Fibroblast of skin of right biceps (primary cell): ENCODE results near the gene PIEZO1.

Source experiments
- DNase-seq: peaks from one replicate; pipeline ENCODE4 v3.0.0-alpha.2; 2013

The PIEZO1 gene

DNA sequence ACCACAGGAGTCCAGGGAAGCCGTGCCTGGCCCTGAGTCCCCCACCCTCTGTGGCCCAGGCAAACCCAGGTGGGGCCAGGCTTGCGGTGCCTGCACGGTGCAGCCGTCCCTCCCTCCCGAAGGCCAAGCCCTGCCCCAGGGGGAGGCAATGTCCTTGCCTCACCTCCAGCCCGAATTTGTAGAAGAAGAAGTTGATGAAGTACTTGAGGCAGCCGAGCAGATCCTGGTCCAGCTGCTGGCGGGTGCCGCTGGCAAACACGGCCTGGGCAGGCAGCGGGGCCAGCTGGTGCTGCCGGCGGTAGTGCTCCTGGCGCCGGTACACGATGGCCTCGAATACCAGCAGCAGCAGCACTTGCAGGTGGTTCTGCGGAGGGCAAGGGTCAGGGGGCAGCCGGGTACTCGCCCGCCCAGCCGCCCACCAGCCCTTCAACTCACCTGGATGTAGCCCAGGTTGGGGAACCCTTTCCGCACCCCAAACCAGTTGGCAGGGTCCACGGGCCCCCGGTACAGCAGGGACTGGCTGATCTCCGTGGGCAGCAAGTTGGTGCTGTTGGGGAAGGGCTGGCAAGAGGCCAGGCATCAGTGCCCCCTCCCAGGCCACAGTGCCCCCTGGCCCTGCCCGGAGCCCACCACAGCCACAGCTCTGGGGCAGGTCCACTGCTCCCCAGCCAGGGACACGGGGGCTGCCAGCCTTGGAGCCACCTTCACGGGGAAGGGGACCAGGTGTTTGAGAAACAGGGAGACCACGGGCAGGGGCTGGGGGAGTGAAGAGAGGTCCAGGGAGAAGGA, 52.7 kb downstream of the PIEZO1 start:
- no peak for DNase-seq

DNA sequence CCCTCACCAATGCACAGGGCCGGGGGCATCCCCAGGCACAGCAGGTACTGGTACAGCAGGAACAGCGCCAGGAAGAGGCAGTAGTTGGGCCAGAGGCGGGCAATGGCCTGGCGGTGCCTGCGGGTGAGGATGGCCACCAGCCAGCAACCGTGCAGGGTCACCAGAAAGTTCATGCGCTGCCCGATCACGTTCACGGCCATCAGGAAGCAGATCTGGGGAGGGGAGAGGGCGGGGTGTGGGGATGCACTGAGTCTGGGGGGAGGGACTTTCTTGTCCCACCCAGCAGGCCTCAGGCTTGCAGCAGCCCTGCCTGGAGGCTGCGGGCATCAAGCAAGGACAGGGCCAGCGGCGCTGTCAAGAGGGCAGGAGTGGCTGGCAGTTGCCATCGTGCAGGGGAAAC, 53.3 kb downstream of the PIEZO1 start:
- no peak for DNase-seq

DNA sequence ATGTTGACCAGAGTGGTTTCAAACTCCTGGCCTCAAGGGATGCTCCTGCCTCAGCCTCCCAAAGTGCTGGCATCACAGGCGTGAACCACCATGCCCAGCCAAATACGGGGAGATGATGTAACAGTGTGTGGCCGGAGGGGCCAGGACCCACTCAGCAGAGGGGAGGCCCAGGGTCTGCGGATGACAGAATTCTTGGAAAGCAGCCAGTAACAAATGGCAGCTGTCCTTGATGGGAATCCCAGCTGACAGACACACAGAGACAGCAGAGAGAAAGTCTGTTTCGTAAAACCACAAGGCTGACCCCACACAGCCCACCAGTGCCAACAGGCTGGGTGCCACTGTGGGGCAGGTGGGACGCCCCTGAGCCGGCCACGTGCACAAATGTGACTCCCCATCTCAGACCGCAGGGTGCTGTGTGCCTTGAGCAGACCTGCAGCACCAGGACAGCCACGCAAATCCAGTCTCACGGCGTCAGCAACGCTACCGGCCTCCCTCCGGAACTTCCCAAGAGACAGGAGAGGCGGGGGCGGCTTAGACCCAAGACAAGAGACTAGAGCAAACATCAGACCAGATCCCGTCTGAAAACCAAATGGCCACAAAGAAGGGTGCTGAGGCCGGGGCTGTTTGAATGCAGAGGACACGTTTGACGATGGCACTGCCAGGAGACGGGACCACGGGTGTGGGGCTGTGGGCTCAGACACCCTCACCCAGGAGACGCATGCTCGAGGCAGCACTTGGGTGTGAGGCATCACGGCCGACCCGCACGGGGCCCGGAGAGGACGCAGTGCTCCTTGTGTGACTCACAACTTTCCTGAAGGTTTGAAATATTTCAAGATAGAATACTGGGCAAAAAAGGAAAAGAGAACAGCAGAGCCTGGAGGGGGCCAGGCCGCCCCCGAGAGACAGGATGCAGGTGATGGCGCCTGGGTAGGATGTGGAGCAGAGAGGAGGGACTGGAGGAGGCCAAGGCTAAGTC, 54.1 kb downstream of the PIEZO1 start:
- DNase-seq: peak; percentile 43

DNA sequence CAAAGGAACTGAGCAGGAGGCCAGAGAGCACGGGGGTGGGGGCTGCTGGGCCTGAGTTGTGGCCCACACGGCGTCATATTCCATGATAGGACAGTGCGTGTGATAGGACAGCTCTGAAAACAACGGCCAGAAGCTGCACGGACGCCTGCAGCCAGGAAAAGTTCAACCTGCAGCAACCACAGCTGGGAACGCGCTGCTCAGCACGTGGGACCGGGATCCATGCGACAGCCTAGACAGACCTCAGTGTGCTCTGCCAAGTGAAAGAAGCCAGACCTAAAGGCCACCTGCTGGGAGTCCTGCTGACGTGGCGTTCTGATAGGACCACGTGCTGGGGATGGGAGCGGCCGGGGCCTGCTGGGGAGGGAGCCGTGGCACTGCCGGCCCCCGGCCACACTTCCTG, 57.1 kb downstream of the PIEZO1 start:
- peak; percentile 22 for DNase-seq

DNA sequence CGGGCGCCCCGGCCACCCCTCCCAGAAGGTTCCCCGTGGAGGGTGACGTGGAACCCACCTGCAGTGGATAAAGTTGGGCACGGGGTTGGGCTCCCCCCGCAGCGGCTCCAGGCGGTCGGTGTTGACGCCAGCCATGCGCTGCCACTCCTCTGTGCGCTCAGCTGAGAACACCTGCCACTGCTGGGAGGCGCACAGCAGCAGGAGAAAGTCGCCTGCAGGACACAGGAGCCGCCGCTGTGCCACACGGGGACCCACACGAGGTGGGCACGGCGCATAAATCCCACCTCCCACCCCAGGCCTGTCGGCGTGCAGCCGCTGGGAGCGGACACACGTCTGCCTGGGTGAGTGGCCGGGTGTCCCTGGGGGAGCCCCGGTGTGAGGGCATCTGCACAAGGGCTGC, 58.0 kb downstream of the PIEZO1 start:
- DNase-seq: no peak

DNA sequence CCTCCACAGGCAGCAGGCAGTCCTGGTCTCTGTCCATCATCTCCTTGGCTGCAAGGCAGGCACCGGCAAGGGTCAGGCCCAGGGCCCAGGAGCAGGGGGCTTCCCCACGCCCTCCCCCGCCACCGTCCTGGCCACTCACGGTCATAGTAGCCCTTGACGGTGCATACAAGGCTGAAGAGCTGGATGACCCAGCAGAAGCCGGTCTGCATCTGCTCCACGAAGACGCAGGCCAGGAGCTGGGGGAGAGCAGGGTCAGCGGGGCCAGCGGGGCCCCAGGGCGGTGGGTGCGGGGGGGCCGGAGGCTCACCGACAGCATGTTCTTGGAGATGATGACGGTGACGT, 58.6 kb downstream of the PIEZO1 start:
- DNase-seq: no peak

DNA sequence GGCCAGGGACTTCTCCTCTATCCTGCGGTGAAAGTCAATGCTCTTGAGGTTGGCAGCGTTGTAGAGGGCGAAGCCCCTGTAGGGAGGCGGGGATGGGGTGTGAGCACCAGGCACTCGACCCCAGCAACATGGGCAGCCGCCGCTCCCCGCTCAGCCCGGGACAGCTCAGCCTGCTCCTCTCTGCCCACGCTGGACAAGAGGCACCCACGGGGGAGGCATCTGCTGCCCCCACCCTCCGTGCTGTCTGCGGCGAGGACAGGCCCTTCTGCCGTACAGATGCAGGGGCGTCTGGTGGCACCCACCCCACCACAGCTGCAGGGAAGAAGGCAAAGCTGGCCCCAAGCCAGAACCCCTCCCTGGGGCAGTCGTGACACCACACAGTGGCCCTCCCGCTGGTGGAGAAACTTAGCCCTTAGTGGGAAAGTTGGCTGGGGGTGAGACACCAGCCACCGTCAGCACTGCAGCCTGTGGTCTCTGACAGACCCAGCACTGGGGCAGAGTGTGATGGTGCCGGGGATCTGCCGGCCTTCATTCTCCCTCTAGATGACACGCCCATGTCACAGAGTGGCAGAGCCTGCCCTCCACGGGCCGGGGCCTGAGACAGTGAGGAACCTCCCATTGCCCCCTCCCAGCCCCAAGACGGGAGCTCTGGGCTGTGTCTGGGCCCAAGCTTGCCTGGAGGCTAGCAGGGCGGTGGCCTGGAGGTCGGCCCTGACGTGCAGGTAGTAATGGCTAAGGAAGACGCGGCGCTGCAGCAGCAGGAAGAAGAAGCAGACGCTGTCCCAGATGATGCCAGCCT, 59.2 kb downstream of the PIEZO1 start:
- no peak for DNase-seq

DNA sequence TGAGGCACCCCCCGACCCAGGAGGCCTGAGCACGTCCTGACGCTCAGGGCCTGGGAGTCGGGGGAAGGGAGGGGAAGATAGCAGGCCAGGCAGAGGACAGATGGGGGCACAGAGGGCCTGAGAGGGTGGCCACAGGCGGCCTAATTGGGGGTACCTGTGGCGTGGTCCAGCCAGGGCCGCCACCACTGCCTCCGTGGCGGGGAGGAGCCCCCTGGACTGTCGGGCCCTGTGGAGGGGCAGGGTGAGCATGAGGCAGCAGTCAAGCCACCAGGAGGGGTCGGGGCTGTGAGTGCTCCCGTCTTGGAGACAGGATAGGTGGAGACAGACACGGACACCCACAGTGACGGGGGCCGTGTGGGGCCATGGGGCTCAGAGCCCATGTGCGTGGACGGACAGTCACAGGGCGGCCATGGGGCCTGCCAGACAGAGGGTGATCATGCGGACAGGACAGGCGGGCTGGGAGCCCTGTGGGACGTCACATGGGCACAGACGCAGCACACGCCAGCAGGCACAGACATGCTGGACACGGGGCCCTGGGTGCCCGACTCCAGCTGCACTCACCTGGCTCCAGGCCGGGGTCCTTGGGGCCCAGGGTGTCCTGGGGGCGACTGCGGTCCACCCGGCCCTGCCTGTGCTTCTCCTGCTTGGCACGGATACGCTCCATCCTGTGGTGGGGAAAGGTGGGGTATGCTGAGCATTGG, 60.0 kb downstream of the PIEZO1 start:
- no peak for DNase-seq

DNA sequence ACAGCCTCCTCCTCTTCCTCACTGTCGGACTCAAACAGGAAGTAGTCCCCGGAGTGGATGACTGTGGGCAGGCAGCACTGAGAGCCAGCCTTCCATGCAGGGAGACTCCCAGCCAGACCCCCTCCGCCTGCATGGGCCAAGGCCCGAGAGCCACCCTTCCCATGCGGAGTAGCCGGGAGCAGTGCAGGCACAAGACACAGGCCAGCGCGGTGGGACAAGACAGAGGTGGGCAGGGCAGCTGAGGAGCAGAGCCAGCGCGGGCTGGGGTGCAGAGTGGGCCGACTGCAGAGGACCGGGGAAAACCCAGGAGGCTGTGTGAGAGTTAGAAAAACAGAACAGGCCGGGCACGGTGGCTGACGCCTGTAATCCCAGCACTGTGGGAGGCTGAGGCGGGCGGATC, 61.1 kb downstream of the PIEZO1 start:
- no peak for DNase-seq

DNA sequence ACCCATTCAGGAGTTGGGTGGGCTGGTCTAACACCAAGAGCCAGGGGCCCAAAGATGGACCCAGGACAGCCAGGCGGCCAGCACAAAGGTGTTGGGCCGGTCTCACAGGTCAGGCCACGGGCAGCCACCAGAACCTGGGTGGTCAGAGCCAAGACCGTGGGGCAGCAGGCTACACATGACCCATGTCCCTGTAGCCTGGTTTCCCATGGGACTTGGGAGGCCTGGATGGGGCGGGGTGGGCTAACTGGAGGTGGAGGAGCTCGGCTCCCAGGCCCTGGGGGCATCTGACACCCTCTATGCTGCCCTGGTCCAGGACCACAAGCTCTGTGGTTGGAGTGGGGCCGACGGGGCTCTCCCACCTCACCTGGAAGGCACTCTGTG, 61.5 kb downstream of the PIEZO1 start:
- no peak for DNase-seq

DNA sequence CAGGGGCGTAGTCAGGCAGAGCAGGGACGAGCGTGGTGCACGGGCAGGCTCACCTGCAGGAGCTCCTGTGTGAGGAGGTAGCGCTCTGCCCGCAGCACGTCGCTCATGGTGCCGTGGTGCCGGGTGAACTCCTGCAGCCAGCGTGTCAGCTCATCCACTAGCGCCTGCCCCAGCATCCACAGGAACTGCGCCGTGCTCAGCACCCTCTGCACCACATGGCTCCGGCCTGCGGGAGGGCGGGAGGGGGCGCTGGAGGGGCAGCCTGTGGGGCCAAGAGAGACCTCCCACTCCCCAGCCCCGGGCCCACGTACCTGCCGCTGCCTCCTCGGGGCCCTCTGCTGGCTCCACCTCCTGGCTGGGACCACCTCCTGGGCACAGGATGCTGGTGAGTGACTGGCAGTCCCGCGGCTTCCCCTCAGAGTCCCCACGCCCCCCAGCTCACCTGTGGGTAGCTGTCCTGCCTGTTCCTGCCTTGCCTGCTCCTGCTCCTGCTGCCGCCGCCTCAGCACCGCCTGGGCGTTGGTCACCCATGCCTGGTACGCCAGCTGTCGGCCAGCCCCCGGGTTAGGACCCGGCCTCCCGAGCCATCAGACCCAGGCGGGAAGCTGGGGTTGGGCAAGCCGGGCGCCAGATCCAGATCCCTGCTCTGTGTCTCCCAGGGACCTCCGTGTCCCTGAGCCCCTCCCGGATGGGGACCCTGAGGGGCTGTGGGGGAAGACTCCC, 62.1 kb downstream of the PIEZO1 start:
- no peak for DNase-seq

DNA sequence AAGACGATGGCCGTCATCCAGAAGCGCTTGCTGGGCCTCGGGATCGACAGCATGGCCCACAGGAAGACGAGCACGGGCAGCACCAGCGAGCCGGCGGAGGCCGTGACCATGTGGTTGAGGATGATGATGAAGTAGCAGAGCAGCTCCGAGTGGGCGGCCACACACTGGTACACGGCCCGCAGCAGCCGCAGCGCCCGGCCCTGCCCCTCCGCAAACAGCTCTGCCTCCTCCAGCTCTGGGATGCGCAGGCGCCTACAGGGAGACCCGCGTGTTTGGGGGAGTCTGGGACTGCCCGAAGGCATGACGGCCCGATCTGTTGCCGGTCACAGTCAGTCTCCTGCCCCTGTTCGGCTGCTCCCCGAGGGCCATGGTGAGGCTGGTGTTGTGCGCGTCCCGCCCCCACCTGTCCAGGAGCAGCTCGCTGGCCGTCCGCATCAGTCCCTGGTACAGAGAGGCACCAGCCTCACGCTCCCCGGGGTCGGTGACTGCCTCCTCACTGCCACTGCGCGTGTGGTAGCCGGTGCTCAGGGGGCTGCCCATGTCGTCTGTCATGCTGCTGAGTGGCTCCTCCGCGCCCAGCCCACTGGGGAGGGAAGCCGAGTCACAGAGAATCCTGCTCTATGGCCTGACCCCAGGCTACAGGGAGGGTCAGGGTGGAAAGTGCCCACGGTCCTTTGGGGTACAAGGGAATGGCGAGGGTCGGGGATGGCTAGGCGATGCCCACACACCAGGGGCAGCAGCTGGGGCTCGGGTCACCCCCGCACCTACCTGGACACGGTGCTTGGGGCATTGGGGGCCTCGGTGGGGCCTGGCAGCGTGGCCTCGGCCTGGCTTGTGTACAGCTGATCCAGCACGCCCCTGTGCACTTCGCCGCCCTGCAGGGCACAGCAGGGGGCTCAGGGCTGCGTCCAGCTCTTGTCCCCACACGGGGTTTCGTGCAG, 62.9 kb downstream of the PIEZO1 start:
- no peak for DNase-seq

DNA sequence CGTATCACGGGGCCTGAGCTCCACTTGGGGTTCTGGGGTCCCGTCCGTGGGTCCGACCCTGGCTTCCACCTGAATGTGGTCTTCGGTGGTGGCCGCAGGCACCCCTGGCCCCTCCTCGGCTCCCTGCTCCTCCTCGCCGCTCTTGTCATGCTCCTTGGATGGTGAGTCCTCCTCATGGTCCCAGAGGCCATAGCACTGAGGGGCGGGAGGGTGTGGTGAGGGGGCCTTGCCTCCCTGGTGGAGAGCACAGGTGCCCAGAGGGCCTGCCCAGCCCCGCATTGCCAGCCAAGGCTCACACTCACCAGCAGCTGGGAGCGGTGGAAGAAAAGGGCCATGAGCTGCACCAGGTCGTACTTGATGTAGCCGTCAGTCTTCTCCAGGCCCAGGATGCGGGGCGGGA, 63.8 kb downstream of the PIEZO1 start:
- DNase-seq: no peak

DNA sequence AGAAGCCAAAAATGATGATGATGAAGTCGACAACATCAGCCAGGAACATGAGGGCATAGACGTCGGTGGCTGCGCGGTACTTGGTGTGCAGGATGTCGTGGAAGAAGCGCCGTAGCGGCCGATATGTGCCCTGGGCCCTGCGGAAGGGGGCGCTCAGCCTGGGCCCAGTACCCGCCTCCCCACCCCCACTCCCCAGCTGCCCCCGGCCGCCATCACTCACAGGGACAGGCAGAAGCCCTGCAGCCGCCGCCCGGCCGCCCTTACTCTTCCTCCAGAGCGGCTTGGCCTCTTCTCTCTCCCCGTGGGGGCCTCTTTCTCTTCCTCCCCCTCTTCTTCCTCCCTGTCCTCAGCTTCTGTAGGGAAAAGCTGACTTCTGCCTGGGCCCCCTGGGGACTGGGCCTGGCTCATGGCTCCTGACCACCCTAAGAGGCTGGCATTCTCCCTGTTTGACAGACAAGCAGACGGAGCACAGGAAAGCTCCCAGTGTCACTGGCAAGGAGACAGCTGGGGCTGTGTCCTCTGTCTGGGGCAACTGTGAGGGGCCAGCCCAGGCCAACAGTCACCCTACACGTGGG, 64.5 kb downstream of the PIEZO1 start:
- DNase-seq: no peak

DNA sequence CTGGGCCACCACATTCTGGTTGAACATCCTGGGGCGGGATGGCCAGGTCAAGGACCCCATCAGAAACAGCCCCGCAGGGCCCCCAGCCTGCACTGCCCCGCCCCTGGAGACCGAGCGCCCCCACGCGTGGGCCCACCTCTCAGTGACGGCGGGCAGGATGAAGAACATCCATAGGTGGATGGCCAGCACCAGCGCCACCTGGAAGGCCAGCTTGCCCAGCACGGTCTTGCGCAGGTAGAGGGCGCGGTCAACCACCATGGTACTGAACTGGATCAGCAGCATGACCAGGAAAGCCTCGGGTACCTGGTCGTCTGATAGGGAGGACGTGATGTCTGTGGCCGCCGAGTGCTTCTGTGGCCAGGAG, 65.1 kb downstream of the PIEZO1 start:
- DNase-seq: no peak

DNA sequence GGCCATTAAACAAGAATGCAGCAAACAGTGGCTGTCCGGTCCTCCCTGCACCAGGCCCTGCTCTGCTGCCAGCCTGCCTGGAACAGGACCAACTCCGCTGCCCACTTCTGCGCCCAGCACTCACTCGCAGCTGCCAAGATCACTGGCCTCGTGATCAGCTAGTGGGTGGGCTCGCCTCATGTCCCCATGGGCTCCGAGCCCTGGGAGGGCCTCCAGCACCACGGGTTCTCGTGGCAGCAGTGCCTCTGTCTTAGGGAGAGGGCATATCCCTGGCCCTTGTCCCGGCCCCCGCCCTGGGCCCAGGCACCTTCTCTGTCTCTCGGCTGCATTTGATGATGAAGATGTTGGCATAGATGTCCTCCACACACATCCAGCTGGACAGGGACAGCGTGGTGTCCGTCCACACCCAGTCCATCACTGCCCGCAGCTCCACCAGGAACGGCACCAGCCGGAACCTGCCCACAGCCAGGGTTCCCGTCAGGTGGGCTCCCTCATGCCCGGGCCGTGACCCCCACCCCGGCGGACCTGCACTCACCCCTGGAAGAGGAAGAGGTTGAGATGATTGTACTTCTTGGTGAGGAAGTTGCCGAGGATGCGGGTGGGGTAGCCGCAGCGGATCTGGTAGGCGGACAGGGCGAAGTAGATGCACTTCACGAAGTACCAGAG, 65.6 kb downstream of the PIEZO1 start:
- no peak for DNase-seq

DNA sequence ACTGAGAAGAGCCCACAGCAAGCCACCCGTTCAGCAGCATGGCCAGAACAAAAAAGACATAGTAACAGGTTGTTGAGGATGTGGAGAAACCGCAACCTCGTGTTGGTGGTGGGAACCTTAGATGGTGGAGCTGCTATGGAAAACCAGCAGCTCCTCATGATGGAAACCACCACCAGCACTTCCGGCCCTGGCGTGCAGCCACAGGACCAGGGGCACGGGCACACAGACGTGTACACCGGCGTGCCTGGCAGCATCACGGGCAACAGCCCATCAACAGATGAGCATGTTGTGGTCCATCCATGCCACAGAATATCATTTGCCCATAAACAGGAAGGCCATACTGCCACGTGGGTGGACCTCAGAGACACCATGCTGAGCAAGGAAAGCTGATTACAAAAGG, 66.8 kb downstream of the PIEZO1 start:
- no peak for DNase-seq

DNA sequence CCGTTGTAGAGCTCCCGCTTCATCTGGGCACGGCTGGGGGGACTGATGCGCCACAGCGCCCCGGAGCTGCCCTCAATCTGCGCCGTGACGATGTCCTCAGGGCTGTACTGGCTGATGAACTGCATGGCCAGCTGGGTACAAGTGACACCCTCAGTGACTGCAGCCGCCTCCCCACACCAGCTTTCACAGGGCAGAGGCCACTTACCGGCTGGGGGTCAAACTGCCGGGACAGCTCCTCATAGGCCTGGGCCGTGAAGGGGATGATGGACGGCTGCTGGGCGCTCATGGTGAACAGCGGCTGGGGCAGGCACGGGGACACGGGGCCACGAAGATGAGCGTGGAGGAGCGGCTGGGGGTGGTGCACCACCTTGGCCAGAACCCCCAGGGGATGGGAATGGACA, 68.4 kb downstream of the PIEZO1 start:
- no peak for DNase-seq

DNA sequence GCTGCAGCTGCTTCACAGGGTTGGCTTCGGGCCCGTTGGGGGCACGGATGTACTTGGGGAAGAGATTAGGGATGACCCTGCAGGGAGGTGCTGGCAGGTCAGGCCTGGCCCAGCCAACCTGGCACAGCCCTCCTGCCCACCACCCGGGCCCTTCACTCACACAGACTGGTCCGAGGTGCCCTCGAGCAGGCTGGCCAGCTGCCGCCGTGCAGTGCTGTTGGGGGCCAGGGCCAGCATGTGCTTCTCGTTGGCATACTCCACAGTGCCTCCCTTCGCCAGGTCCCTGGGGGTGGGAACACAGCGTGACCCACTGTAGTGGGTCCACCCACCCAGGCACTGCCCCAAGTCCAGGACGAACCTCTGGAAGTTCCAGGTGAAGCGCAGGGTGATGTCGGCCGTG, 68.8 kb downstream of the PIEZO1 start:
- no peak for DNase-seq
